Superior temporal gyrus (tissue), 1 donor: ENCODE measurements around the gene SEMA4D.

ENCODE experiments used
- DNase-seq: peaks from one replicate; pipeline ENCODE4 v3.0.0-alpha.2; 2016; ENCODE audit errors: extremely low spot score

SEMA4D gene

GRCh38 chr9:89445801-89446251 lies 52.1 kb downstream of the SEMA4D start:
- DNase-seq: no peak

GRCh38 chr9:89444925-89445765 lies 52.8 kb downstream of the SEMA4D start:
- peak; percentile 69 for DNase-seq

DNA sequence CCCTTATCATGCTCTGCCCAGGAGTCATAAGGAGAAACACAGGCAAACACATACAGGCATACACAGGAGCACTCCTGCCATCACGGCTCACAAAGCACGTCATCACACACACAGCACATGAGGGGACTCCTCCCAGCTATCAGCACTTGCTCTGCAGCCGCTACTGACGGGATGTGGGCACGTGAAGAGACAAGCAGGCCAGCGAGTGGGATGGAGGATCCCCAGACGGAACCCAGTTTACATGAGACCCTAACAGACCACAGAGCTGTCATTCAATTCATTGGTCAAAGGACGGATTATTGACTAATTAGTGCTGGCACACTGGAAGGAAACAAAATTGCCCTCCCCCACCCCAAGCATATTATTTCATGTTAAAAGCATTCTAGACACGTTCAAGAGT lies 53.6 kb downstream of the SEMA4D start:
- no peak for DNase-seq

DNA sequence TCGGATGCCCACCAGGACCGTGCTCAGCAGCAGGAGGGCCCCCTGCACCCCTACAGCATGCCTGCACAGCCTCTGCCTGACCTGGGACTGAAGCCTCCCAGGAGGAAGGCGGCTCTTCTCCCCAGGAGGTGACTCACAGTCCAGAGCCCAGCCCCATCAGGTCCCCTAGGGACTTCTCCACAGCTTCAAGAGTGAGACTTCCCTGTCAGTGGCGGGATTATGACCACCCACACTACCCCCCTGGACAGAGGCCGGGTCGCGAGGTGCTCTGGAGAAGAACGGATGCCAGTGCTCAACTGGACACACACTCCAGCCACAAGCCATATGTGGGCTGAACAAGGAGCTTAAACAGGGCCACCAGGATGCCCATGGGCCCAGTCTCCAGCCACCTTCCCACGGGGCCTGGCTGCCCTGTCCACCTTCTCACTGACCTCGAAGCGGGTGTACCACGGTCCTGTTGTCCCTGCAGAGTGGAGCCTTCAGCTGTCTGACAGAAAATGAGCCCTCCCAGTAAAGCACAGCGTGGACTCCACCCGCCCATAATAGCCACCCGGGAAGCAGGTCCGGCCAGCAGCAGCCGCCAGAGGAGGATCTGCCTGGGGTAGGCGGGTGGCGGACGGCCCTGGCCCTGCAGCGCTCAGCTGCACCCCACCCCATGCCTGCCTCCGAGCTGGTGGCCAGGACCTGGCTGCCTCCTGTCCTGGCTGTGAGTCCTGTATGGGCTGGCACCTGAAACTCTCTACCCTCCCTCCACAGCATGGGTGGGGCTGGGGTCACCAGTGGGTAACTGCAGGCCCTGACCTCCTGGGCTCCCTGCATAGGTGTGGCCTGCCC lies 54.7 kb downstream of the SEMA4D start:
- DNase-seq: no peak

GRCh38 chr9:89442501-89442978 lies 55.4 kb downstream of the SEMA4D start:
- no peak for DNase-seq

DNA sequence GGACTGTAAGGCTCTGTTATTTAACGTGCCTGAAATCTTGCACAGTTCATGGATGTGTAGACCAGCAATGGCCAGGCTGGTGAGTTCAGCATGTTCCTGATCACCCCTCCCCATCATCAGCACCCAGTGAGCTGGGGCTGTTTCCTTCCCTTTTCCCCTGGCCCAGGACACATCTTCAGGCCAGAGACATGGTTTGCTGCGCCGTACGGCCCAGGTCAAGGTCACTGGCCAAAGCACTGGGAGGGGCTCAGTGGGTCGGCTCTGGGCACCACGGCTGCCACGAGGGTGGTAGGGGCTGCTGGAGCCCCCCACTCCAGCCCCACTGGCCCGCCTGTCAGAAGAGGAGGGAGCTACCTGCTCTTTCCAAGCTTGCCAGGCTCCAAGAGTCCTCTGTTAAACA lies 55.9 kb downstream of the SEMA4D start:
- no peak for DNase-seq

DNA sequence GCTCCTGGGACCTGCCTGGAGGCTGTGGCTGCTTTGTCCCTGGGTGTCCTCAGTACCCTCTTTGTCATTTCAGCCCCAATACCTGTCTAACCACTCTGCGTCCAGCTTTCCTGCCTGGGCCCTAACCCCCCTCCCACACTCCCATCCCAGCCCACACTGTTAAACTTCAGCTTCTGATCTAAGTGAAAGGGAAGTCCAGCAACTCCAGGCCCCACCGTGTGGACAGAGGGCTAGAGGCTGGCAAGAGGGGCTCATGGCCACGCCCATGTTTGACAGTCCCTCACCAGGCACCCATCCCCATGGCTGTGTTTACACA lies 56.3 kb downstream of the SEMA4D start:
- DNase-seq: no peak

DNA sequence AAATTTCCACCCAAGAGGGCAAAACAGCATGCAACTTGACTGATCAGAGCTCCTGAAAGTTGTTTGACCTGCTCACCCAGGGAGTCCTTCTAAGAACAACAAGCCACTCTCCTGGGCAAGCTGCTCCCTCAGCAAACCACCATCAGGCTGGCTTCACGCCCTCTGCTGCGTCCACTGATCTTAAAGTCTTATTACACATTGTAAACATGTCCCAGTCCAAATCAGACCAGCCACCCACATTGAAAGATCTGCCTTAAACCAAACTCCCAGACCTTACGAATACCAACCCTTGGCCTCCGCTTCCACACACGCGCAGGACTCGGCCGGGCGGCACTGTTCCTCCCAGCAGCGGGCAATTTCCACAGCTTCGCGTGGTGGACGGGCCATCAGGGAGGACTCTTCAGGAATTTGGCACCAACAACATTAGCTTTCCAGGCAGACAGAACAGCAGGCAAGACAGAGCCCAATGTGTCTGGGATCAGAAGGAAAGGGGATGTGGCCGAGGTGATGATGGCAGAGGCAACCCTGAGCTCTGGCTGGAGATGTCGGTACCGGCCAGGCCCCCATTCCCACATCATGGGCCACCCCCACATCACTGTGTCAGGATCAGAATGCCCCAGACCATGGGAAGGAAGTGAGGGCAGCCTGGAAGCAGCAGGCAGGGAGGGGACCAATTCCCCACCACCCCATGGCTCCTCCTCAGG lies 56.8 kb downstream of the SEMA4D start:
- no peak for DNase-seq

- no peak for DNase-seq
Measured at GRCh38 chr9:89440548-89440947, 57.4 kb downstream of the SEMA4D start.

DNA sequence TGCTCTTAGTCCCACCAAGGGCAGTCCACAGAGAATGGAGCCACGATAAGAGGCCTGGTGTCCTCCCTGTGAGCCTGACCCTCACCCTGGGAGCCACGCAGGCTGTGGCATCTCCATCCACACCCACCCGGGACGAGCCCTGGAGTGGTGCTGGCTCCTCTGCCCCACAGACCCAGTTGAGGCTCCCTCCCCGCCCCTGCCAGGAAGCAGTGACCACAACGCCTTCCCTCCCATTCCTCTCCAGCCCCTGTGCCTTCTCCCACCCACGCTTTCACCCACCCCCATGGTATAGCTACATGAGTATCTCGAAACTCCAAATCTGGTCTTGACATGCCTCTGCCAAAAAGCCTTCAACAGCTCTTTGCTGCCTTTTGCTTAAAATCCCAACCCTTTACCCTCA lies 57.9 kb downstream of the SEMA4D start:
- DNase-seq: no peak

DNA sequence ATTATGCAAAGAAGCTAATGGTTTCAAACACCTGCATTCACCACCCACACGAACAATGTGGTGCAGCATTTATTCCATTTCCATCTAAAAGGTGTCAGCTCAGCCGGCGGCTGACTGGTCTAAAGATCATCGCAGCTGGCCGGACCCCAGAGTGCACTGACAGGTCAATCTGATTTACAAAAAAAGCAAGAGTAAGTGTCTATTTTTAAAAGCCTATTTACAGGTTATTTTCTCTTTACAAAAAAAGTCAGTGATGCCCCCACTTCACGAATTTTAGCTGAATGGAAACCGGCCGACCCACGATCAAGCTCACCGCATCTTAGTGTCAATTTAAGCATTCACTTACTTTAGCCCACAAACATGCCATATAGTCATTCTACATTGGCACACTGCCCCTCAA lies 58.3 kb downstream of the SEMA4D start:
- DNase-seq: no peak

- DNase-seq: no peak
Measured at GRCh38 chr9:89438194-89438593, 59.7 kb downstream of the SEMA4D start.

DNA sequence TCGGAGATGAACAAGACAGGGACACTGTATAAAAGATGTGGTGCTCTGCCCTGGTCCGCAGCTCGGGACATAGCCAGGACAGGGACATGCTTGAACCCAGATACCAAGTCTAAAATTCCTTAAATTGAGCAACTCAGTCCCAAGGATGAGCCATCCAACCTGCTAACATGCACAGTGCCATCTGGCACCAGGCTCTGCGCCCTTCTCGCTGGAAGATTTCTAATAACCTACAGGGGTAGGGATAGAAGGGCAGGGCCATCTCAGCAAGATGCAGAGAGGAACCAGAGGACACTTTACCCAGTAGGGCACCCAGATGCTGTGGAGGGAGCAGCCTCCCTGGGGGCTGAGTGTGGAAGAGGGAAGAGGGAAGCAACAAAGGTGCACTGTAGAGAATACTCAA lies 60.1 kb downstream of the SEMA4D start:
- DNase-seq: no peak

- no peak for DNase-seq
Measured at GRCh38 chr9:89436963-89437625, 60.8 kb downstream of the SEMA4D start.

- peak; percentile 89 for DNase-seq
Measured at GRCh38 chr9:89436326-89436725, 61.6 kb downstream of the SEMA4D start.

DNA sequence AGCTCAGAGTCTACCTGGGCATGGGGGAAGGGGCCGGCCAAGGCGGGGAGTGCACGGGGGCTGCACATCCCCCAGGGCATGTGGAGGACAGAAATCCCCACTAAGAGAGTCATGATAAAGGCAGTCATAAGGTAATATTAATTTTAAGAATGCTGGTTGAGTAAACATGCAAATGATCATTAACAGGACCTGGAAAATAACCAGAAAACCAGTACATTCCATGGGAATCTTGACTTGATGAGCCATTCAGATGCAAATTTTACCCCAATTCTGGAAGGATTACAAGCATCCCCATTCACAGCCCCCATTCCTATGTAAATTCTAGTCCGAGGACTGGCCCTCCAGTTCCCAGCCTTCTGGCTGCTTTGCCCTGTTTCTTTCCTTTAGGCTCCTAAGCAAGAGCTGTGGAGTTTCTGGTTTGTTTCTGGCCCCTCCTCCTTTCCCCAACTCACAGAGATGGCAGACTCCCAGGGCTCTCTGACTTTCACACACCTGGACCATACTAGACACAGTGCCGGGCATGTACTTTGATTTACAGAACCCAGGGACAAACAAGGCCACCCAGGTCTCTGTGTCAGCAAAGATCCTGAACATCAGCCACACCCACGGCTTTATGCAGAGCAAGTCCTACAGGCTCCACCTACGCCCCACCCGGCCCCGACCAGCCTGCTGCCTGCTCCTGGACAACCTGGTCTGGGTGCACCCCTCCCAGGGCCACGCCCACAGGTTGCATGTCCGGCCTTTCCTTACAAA lies 62.7 kb downstream of the SEMA4D start:
- no peak for DNase-seq

DNA sequence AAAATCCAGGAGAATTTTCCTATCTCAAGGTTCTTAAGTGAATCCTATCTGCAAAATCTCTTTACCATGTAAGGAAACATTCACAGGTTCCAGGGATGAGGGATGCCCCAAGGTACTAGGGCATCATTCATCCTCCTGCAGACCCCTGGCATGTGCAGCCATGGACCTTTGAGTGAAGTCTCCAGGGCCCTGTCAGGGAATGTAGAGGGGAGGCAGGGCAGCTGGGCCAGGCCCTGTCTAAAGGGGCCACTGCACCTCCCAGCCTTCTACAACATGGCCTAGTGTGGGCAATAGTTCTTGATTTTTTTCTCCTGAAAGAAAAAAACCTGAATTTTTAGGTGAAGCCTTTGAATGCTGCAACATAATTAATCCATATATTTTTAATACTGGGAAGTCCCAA lies 63.3 kb downstream of the SEMA4D start:
- no peak for DNase-seq

- DNase-seq: no peak
Measured at GRCh38 chr9:89433826-89434225, 64.1 kb downstream of the SEMA4D start.

DNA sequence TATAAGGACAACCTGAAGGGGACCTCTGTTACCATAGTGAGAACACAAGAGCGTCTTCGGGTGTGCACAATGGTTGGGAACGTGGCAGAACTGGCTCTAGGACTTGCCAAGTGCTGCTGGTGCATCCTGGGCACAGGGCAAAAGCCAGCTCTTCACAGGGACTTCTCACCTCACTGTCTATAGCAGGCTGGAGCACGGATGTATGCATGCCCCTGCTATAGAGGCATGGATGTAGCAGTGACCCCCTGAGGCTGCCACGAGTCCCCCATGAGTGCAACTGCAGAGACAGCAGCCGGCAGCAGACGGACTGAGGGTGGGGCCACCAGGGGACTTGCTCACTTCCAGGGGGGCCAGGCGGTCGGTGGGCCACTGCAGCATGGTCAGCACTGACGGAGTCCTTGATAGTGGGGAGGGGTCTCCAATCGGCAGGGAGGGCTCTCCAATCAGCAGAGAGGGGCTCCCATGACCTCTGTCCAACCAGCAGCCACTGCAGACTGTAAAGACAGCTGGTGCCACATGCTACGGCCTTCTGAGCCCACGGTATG lies 64.9 kb downstream of the SEMA4D start:
- DNase-seq: no peak

- DNase-seq: no peak
Measured at GRCh38 chr9:89431930-89432725, 65.8 kb downstream of the SEMA4D start.
